ENCODE data around the gene VPS26A. TPM values are rescaled to one million over a fixed set of nuclear protein-coding genes. Genes with fewer than 3 reads are reported as not detected.
"Not testable (repeated sequence)": the region's sequence is repeated elsewhere in the genome, so short reads cannot be mapped to it uniquely, and the experiment has no call there.

VPS26A gene
- total RNA-seq, 1 experiment from 2014 or later = 18.6 TPM

DNA sequence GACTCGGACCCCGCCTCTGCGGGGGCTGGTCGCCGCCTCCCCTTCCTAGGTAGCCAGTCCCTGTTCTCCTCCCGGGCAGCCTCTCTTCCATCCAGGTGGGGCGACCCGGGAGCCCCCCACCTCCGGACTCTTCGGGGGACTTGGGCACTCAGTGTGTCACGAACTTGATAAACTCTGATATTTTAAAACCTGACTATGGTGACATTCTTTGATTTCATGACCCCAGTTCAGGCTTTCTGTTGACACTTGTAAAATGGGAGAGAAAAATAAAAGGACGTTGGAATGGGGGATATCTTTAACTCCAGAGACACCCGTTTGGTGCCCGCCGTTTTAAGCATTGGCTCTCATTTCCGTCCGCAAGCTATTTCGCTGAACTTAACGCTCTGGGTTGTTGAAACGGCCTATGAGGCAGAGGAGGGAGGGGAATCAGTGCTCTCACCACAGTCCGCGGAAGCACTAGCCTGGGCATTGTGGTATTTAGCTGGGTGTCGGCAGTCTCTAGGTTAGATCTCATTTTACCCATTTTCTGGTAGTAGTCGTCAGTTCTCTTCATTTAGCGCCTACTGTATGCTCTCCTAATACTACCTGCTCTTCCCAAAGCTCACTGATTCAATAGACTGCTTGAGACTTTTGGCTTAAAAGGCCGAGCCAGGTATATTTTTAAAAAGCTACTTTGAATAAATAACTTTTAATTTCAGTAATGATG lies 738 bp downstream of the VPS26A start:
- H3K4me1 ChIP-seq (replicated peaks) = peaks cover 9% of the 10 kb centered on the region
- peak; percentile 55 to 59 for DNase-seq (ENCODE audit: low read depth in 1 of 2, low spot score in 2 of 2)
- no peaks in the 10 kb centered on the region for H3K9me3 ChIP-seq (replicated peaks)
- peaks cover 6% of the 10 kb centered on the region for H3K36me3 ChIP-seq
- H3K4me3 ChIP-seq = peak overlapping the region; percentile 82
- peak overlapping the region; percentile 86 for H3K27ac ChIP-seq
- H3K27me3 ChIP-seq (replicated peaks) = no peaks in the 10 kb centered on the region

DNA sequence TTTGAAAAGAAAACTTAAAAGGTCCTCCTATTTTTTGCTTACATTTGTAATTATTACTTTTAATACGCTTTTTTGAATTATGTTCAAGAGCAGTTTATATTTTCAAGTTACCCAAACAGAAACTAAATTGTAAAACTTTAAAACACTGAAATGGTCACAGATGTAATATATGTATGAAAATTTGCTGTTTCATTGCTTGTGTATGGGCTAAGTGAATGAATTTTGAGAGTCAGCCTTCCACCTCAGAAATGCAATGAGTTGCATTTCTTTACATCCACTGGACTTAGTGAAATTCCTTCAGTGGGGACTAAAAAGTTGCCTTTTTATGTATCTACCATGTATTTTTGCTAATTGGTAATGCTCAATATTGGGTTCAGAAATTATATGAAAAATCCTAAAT lies 1.6 kb downstream of the VPS26A start:
- Histone ChIP-seq H3K4me1 (replicated peaks) (peaks cover 14% of the 10 kb centered on the region), H3K27ac (no peak overlapping the region), H3K36me3 (peaks cover 10% of the 10 kb centered on the region), H3K4me3 (peak overlapping the region; percentile 82; the same call in 1 of the 2 replicates), H3K9me3 (replicated peaks) (no peaks in the 10 kb centered on the region), H3K27me3 (replicated peaks) (no peaks in the 10 kb centered on the region)
- DNase-seq (ENCODE audit: low read depth in 1 of 2, low spot score in 2 of 2) = no peak

DNA sequence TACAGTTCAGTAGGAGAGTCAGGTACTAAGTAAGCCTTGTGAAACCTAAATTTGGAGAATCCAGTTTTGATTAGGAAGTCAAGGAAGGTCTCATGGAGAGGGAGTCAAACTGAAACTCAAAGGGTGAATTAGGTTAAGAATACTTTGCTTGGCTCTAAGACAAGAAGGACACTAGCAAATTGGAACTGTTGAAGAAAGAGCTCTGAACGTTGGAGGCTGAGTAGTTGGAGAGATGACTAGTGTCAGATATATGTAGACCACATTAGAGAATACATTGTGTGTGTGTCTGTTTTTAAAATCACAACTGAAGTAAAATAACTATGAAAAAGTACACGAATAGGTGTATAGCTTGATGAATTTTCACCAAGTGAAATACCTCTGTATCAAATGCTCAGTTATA lies 6.3 kb downstream of the VPS26A start:
- Histone ChIP-seq H3K27ac (no peak overlapping the region), H3K4me1 (replicated peaks) (peaks cover 9% of the 10 kb centered on the region), H3K36me3 (peaks cover 10% of the 10 kb centered on the region; the same call in 1 of the 2 replicates), H3K9me3 (replicated peaks) (no peaks in the 10 kb centered on the region), H3K27me3 (replicated peaks) (no peaks in the 10 kb centered on the region), H3K4me3 (no peak overlapping the region)
- DNase-seq (ENCODE audit: low read depth in 1 of 2, low spot score in 2 of 2) = no peak

DNA sequence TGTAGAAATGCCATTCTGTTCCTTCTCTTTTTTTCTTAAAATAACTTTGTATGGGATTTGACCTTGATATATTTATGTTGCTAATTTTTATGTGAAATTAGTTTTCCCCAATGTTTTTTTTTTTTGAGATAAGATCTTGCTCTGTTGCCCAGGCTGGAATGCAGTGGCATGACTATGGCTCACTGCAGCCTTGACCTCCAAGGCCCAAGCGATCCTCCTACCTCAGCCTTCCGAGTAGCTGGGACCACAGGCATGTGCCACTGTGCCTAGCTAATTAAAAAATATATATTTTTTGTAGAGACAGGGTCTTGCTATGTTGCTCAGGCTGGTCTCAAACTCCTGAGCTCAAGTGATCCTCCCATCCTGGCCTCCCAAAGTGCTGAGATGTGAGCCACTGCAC lies 16.0 kb downstream of the VPS26A start:
- DNase-seq (ENCODE audit: low read depth in 1 of 2, low spot score in 2 of 2) = no peak
- no peaks in the 10 kb centered on the region for H3K27me3 ChIP-seq (replicated peaks)

DNA sequence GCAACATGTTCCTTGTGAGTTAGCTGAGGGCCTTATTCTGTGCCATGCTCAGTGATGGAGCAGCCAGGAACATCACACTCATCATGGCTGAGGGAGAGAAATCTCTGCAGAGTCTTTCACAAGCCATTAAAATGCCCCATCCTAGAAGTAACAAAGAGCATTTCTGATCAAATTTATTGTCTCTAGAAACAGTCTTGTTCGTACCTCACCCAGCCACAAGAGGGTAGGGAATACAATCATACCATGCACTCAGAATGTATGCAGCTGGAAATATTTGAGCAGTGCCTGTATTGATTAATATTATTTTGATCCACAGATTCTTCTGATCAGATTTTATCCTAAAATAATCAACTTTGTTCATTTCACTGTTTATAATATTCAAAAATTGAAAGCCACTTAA lies 17.3 kb downstream of the VPS26A start:
- H3K27ac ChIP-seq = no peak overlapping the region
- H3K27me3 ChIP-seq (replicated peaks) = no peaks in the 10 kb centered on the region
- DNase-seq (ENCODE audit: low read depth in 1 of 2, low spot score in 2 of 2) = no peak
- no peaks in the 10 kb centered on the region for H3K4me1 ChIP-seq (replicated peaks)
- peaks cover 14% of the 10 kb centered on the region; the same call in 1 of the 2 replicates for H3K36me3 ChIP-seq
- H3K4me3 ChIP-seq = no peak overlapping the region
- H3K9me3 ChIP-seq (replicated peaks) = no peaks in the 10 kb centered on the region

More for the DNA sequence above, 16.0 kb downstream of the VPS26A start:
- H3K36me3 ChIP-seq = peaks cover 17% of the 10 kb centered on the region; the same call in 1 of the 2 replicates
- no peaks in the 10 kb centered on the region for H3K9me3 ChIP-seq (replicated peaks)
- H3K4me3 ChIP-seq = no peak overlapping the region
- no peak overlapping the region for H3K27ac ChIP-seq
- H3K4me1 ChIP-seq (replicated peaks) = no peaks in the 10 kb centered on the region

DNA sequence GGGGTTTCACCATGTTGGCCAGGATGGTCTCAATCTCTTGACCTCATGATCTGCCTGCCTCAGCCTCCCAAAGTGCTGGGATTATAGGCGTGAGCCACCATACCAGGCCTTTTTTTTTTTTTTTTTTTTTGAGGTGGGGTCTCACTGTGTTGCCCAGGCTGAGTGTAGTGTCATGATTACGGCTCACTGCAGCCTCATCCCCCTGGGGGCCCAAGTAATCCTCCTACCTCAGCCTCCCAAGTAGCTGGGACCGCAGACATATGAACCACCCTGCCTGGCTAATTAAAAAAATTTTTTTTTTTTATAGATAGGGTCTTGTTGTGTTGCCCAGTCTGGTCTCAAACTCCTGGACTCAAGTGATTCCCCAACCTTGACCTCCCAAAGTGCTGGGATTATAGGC lies 18.1 kb downstream of the VPS26A start:
- not testable (repeated sequence) for H3K4me1 ChIP-seq (replicated peaks); H3K4me3 ChIP-seq; H3K27ac ChIP-seq; H3K27me3 ChIP-seq (replicated peaks); DNase-seq (ENCODE audit: low read depth in 1 of 2, low spot score in 2 of 2); H3K9me3 ChIP-seq (replicated peaks)
- H3K36me3 ChIP-seq = peaks cover 12% of the 10 kb centered on the region; the same call in 1 of the 2 replicates

DNA sequence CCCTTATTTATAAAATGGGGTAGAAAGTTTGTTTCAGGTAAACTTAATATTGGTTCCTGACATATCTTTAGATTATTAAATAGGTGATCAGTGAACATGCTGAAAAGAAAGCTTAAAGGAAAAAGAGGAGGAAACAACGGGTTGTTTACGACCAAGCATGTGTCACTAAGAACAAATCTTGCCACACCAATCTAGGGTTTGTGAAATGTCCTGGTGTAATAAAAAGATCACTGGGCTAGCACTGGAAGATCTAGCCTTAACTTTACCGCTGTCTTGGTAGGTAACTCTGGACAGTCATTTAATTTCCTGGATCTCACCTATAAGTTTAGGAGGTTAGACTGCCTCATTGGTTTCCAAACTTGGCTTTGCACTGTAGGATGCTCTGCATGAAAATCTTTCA lies 19.0 kb downstream of the VPS26A start:
- DNase-seq (ENCODE audit: low read depth in 1 of 2, low spot score in 2 of 2) = no peak
- H3K36me3 ChIP-seq = peaks cover 6% of the 10 kb centered on the region; the same call in 1 of the 2 replicates
- no peak overlapping the region for H3K4me3 ChIP-seq
- H3K27me3 ChIP-seq (replicated peaks) = no peaks in the 10 kb centered on the region
- no peaks in the 10 kb centered on the region for H3K4me1 ChIP-seq (replicated peaks)
- H3K27ac ChIP-seq = no peak overlapping the region
- no peaks in the 10 kb centered on the region for H3K9me3 ChIP-seq (replicated peaks)

DNA sequence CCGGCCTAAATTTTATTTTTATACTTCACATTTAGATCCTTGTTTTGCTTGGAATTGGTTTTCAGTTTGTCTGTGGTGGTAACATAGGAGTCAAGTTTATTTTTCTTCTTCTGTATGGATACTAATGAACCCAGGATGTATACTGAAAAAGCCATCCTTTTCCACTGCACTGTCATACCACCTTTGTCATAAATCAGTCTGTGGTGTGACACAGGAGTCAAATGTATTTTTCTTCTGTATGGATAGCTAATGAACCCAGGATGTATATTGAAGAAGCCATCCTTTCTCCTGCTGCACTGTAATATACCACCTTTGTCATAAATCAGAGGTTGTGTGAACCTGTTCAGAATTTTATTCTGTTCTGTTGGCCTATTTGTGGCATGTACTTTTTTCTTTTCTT lies 21.4 kb downstream of the VPS26A start:
- H3K4me1 ChIP-seq (replicated peaks) = no peaks in the 10 kb centered on the region
- H3K27ac ChIP-seq = no peak overlapping the region
- H3K27me3 ChIP-seq (replicated peaks) = no peaks in the 10 kb centered on the region
- H3K36me3 ChIP-seq = 0 out of 2 replicates have a peak, but pooled peaks cover 3% of the 10 kb centered on the region
- no peaks in the 10 kb centered on the region for H3K9me3 ChIP-seq (replicated peaks)
- DNase-seq (ENCODE audit: low read depth in 1 of 2, low spot score in 2 of 2) = no peak
- H3K4me3 ChIP-seq = no peak overlapping the region

DNA sequence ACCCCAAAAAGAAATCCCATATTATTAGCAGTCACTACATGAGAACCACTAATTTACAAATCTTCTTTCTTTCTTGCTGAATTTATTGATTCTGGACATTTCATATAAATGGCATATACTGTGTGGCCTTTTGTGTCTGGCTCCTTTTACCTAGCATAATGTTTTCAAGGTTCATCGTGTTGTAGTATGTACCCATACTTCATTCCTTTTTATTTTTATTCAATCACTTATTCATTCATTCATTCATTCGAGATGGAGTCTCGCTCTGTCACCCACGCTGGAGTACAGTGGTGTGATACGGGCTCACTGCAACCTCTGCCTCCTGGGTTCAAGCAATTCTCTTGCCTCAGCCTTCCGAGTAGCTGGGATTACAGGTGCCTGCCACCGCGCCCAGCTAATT lies 21.9 kb downstream of the VPS26A start:
- H3K27me3 ChIP-seq (replicated peaks) = no peaks in the 10 kb centered on the region
- no peaks in the 10 kb centered on the region for H3K4me1 ChIP-seq (replicated peaks)
- no peak for DNase-seq (ENCODE audit: low read depth in 1 of 2, low spot score in 2 of 2)
- 0 out of 2 replicates have a peak, but pooled peaks cover 3% of the 10 kb centered on the region for H3K36me3 ChIP-seq
- H3K27ac ChIP-seq = no peak overlapping the region
- H3K4me3 ChIP-seq = no peak overlapping the region
- no peaks in the 10 kb centered on the region for H3K9me3 ChIP-seq (replicated peaks)

DNA sequence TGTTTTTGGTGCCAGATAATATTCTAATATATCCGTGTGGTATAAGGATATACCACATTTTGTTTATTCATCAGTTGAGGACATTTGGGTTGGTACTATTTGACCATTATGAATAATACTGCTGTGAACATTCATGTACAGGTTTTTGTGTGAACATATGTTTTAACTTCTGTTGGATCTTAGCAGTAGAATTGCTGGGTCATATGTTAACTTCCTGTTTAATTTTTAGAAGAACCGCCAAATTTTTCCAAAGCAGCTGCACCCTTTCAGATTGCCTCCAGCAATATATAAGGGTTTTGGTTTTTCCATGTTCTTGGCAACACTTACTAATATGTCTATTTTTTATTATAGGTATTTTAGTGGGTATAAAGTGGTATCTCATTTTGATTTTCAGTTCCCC lies 22.8 kb downstream of the VPS26A start:
- Histone ChIP-seq H3K27ac (no peak overlapping the region), H3K4me1 (replicated peaks) (no peaks in the 10 kb centered on the region), H3K9me3 (replicated peaks) (no peaks in the 10 kb centered on the region), H3K4me3 (no peak overlapping the region), H3K27me3 (replicated peaks) (no peaks in the 10 kb centered on the region), H3K36me3 (0 out of 2 replicates have a peak, but pooled peaks cover 3% of the 10 kb centered on the region)
- no peak for DNase-seq (ENCODE audit: low read depth in 1 of 2, low spot score in 2 of 2)

DNA sequence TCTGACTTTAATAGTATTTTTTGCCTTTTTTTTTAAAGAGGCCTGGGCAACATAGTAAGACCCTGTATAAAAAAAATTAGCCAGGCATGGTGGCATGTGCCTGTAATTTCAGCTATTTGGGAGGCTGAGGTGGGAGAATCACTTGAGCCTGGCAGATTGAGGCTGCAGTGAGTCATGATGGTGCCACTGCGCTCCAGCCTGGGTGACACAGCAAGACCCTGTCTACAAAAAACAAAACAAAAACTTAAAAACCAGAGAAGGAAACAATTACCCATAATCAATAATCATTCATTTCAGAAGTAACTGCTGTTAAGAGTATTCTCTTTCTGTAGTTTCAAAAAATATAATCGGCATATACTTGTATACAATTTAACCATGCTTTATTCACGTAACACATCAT lies 28.0 kb downstream of the VPS26A start:
- H3K4me3 ChIP-seq = no peak overlapping the region
- H3K4me1 ChIP-seq (replicated peaks) = no peaks in the 10 kb centered on the region
- peaks cover 3% of the 10 kb centered on the region for H3K36me3 ChIP-seq
- no peak for DNase-seq (ENCODE audit: low read depth in 1 of 2, low spot score in 2 of 2)
- H3K27ac ChIP-seq = no peak overlapping the region
- no peaks in the 10 kb centered on the region for H3K27me3 ChIP-seq (replicated peaks)
- H3K9me3 ChIP-seq (replicated peaks) = 0 out of 2 replicates have a peak, but pooled peaks cover 2% of the 10 kb centered on the region

DNA sequence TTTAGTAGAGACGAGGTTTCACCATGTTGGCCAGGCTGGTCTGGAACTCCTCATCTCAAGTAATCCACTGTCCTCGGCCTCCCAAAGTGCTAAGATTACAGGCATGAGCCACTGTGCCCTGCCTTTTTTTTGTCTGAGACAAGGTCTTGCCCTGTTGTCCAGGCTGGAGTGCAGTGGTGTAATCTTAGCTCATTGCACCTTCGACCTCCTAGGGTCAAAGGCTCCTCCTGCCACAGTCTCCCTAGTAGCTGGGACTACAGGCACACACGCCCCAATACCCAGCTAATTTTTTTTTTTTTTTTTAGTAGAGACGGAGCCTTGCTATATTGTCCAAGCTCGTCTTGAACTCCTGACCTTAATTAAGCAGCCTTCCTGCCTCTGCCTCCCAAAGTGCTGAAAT lies 29.2 kb downstream of the VPS26A start:
- Histone ChIP-seq H3K36me3 (peaks cover 15% of the 10 kb centered on the region), H3K4me3 (no peak overlapping the region), H3K27me3 (replicated peaks) (no peaks in the 10 kb centered on the region), H3K9me3 (replicated peaks) (0 out of 2 replicates have a peak, but pooled peaks cover 2% of the 10 kb centered on the region), H3K27ac (no peak overlapping the region), H3K4me1 (replicated peaks) (no peaks in the 10 kb centered on the region)
- no peak for DNase-seq (ENCODE audit: low read depth in 1 of 2, low spot score in 2 of 2)

DNA sequence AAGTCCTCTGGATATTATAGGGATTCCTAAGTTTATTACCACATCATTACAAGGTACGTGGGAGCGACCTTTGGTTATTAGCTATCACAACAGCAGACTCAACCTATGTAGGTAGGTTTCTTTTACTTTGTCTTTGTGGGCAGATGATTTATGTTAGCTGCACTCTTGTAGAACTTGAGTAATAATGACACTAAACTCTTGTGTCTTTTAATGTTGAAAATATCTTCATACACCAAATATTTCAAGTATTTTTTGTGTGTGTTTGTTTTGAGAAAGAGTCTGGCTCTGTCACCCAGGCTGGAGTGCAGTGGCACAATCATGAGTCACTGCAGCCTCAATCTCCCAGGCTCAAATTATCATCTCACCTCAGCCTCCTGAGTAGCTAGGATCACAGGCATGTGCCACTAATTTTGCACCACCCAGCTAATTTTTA lies 36.8 kb downstream of the VPS26A start:
- peak in 1 of 2 experiments; percentile 11 for DNase-seq (ENCODE audit: low read depth in 1 of 2, low spot score in 2 of 2)
- Histone ChIP-seq H3K4me3 (no peak overlapping the region), H3K9me3 (replicated peaks) (0 out of 2 replicates have a peak, but pooled peaks cover 2% of the 10 kb centered on the region), H3K27ac (no peak overlapping the region), H3K36me3 (peaks cover 43% of the 10 kb centered on the region), H3K27me3 (replicated peaks) (no peaks in the 10 kb centered on the region), H3K4me1 (replicated peaks) (peaks cover 8% of the 10 kb centered on the region)

DNA sequence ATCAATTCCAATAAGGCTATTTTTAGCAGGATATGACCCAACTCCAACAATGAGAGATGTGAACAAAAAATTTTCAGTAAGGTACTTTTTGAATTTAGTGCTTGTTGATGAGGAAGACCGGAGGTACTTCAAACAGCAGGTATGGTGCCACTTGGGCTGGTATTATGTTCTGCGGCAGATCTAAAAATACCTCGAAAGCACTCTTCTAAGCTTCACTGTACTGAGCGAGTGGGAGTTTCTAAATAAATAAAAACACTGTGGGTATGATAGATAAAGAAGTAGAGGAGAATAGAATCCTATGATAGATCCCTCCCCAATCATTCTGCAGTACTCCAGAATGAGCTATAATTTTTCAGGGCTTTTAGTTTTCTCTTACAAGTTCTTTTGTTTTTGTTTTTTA lies 44.5 kb downstream of the VPS26A start:
- Histone ChIP-seq H3K4me1 (replicated peaks) (no peaks in the 10 kb centered on the region), H3K36me3 (peaks cover 34% of the 10 kb centered on the region), H3K27me3 (replicated peaks) (no peaks in the 10 kb centered on the region), H3K4me3 (no peak overlapping the region), H3K27ac (no peak overlapping the region), H3K9me3 (replicated peaks) (no peaks in the 10 kb centered on the region)
- no peak for DNase-seq (ENCODE audit: low read depth in 1 of 2, low spot score in 2 of 2)

All from SJSA1 (cell line).